Measurements from ENCODE around the gene GRM4. TPM values are rescaled to one million over a fixed set of nuclear protein-coding genes. Genes with fewer than 3 reads are reported as not detected.
"Not testable (repeated sequence)": the region's sequence is repeated elsewhere in the genome, so short reads cannot be mapped to it uniquely, and the experiment has no call there.

The GRM4 gene
- polyA plus RNA-seq, 12 donors, result 0.66 to 4.0 (median 1.4) TPM; not detected in 1

DNA sequence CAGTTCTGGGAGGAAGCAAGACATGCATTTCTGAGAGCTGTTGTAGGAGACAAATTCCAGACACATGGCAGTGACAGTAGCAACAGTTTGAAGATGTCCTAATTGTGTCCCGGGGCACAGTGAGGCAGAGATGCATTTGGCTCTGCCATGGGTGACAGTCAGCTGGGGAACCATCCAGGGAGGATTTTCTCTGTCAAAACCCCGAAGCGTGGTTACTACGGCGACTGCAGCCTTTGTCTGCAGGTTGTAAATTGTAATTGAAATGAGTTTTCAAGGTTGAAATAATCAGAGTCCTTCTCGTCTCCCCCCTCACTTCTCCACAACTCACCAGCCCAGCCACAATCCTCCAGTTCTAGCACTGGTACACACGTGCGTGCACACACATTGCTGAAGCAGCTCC is 100.1 kb downstream of the GRM4 start:
- no peak for DNase-seq

DNA sequence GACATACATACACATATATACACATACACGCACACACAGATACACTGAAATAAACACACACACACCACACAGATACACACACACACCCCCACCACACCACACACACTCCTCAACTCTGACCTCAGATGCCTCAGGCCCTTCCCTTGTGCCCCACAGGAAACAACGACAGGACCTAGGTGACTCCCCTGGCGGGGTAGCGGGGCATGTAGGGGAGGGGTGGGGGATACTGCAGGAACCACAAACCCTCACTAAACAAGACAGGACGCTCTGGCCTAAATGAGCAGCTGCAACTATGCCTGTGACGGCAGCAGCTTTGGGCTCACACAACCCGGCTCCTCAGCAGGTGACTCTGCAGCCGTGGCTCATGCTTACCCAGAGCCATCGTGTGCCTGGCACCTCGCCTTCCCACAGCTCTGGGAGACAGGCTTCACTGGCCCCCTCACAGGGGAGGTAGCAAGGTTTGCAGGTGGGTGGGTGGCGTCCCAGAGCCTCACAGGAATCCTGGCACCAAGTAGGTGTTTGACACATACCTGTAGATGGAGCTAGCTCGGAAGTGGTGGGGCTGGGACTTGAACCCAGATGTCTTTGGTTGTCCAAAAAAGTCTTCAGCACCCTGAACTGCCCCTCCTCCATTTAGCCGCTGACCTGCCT is 100.8 kb downstream of the GRM4 start:
- DNase-seq, result no peak

DNA sequence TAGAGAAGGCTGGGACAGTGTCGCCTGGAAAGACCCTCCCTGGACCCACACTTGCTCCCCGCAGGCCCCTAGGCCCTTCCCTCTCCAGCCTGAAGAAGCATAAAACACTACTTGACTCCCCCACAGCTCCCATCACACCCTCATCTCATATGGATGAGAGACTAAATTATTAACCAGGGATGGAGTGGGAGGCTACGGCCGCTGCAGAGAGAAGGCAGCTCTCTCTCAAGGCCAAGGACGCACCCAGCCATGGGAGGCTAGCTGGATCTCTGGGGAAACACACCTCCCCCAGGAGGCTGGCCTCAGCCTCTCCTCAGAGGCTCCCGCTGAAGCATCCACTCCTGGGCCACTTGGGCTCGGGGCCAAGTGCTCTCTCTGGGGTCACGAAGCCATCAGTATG is 102.5 kb downstream of the GRM4 start:
- DNase-seq, result no peak

DNA sequence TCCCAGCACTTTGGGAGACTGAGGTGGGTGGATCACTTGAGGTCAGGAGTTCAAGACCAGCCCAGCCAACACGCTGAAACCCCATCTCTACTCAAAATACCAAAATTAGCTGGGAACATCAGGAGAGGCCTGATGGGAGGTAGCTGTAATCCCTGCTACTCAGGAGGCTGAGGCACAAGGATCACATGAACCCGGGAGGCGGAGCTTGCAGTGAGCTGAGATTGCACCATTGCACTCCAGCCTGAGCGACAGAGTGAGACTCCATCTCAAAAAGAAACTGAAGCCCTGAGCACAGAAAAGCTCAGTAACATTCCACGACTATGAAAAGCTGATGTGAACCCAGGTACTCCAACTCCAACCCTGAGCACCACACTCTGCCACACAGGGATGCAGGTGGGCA is 103.9 kb downstream of the GRM4 start:
- DNase-seq, result not testable (repeated sequence)

DNA sequence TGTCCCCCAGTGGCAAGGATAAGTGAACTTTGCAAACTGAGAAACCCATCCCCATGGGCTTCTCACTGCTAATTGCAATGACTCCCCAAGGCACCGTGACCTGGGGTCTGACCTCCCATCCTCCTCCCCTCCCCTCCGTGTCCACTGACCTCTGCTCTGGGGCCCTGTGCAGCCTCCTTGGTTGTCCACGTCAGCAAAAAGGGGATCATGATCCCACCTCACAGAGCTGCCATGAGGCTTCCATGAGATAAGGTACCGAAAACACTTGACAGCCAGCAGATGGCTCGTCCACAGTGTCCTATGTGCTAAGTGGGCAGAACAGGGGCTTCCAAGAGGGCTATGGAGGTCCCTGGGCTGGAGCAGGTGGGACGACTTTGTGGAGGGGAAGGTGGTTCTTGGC is 104.5 kb downstream of the GRM4 start:
- no peak for DNase-seq

DNA sequence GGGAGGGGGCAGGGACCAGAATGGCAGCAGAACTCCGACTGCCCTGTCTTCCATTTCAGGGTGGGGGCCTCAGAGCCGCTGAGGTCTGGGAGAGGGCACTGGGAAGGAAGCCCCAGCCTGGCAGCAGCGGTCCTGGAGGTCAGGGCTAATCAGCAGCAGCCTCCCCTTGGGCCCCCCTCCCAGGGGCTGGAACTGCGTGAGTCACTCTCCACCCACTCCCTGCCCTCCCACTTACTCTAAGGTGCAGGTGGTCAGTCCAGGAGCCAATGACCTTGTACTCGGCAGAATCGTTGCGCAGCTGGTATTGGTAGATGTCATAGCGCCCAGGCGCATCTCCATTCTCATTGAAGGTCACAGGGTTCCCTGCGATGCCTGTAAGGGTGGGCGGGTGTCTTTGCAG is 105.9 kb downstream of the GRM4 start:
- DNase-seq, result no peak

DNA sequence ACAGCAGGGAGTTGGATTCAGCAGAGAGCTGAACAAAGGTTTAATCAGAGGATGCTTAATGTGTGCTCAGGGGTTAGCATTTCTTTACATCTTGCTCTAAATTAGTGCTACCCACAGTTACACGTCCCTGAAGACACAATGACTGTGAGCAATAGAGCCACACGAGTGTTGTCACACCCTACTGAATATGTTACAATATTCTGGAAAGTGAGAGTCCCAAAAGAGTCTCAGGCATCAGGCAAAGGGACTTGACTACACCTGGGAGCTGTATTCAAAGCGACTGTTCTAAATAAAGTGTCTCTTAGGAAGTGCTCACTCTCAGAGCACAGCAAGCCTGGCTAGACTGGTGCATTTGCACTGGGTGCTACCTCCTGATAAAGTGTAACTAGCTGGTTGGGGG is 108.7 kb downstream of the GRM4 start:
- DNase-seq, result no peak

DNA sequence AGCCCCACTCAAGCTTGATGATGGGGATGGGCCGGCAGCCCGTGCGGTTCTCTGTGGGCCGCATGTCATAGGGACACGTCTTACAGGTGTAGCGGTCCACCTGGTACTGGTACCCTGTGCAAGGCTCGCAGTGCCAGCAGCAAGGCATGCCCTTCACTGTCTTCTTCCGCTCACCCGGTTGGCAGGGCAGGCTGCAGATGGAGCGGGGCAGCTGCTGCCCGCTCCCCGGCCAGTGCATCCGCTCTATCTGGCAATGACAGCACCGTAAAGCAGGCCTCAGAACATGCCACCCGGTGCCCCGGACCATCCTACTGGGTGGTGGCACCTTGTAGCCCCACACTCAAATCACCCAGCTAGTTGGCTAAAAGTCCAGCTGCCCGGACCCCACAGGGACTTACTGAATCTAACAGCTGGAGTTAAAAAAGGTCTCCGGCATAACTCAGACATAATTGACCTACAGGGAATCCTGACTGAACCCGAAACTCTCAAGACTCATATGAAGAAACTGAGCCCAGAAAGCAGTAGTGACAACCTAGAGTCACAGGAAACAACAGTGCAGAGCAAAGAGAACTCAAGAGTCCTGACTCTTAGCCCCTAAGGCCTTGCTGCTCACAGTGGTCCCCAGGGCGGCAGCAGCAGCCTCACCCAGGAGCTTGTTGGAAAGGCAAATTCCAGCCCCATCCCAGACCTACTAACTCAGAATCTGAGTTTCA is 109.4 kb downstream of the GRM4 start:
- no peak for DNase-seq

DNA sequence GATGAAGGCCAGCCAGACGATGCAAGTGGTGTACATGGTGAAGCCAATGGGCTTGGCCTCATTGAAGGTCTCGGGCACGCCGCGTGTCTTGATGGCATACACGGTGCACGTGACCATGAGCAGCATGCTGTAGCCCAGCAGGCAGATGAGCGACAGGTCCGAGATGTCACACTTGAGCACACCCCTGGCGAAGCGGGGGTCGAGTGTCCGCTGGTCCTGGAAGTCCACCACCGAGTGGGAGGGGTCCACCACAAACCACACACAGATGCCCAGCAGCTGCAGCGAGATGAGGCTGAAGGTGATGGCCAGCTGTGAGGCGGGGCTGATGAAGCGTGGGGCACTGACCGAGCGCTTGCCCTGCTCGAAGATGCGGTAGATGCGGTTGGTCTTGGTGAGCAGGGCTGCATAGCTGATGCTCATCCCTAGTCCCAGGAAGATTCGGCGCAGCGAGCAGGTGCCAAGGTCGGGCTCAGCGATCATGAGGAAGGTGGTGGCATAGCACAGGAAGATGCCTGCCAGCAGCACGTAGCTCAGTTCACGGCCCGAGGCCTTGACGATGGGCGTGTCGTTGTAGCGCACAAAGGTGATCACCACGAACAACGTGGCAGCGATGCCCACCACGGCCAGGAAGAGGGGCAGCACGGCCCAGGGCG is 110.1 kb downstream of the GRM4 start:
- DNase-seq, result no peak

DNA sequence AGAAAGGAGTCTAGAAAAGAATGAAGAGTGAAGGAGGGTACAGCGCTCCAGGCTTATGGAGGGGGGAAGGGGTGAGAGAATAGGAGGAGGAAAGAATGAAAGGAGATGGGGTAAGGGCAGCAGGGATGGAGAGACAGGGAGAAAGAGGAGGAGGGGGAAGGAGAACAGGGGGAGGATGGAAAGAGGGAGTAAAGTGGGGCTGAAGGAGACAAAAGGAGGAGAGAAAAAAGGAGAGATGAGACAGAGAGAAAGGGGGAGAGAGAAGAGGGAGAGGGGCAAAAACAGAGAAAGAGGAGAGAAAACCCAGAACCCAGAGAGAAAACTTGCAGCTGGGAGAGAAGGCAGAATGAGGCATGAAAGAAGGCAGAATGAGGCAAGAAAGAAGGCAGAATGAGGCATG is 110.7 kb downstream of the GRM4 start:
- no peak for DNase-seq

DNA sequence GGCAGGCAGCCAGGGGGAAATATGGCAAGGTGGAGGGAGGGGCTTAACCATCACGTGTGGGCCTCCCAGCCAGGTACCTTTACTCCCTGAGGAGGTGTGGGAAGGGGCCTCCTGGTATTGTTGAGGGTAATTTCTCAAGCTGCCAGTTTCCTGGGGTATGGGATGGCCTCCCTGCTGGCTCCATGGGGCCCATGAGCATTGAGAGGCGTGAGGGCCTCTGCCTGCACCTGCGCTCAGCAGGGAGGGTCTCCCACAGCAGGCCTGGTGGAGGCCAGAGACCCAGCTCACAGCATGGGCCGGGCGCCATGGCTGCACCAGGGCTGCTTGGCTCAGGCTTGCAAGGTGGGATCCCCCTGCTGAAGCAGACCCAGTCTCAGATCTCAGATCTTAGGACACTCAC is 113.0 kb downstream of the GRM4 start:
- no peak for DNase-seq

DNA sequence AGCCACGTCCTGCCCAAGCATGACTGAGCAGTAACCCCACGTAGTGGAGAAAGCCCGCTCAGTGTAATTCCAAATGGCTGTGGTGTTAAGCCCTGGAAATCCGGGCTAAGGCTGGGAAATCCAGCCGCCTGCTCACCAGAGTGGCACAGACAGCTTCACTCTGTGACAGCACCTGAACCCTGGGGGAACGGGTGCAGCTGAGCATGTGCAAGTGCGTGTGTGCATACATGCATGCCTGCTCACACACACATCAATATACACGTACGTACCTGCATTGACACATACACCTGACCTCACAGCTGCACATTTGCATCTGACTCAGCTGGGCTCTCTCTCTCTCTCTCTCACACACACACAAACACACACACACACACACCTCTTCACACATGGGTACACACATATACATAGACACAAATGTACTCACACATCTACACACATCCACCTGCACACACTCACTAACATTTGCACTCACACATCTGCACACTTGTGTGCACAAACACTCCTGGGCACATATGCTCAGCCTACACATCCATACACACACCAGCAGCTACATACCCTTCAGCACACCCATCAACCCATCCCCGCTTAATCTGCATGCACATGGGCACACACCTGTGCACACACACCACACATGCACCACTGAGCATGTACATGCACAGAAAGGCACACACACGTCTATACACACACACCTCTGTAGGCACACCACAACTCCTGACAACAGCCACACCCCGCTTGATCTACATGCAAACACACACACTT is 114.1 kb downstream of the GRM4 start:
- DNase-seq, result no peak

DNA sequence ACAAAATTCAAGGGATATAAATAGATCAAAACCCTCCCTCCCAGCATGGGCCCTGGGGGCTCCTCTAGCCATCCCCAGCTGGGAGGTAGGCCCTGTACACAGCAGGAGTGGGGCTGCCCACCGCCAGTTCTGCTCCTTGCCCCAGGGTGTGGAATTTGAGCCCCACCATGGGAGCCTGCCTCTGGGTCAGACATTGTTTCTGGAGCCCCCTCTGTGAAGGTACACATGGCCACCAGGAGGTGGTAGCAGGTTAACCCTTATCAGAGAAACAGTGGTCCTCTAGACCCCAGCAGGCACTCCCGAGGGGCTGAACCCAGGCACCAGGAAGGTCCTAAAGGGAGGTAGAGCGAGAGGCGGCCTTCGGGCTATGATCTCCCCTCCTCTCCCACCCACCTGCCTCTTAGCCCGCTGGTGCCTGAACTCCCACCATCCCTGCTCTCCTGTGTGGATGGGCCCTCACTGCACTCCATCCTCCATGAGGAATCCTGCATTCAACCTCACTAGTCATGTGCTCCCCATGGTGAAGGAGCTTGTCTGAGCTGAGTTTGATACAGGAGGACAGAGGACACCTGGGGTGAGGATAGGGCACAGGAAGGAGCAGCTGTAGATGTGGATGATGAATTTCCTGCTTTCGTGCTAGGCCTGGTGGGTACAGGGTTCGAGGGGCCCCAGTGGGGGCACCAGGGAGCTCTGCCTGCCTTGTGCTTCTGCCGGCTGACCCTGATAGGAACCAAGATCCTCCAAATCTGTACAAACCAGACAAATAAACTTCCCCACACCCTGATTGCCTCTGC is 114.9 kb downstream of the GRM4 start:
- DNase-seq, result no peak

DNA sequence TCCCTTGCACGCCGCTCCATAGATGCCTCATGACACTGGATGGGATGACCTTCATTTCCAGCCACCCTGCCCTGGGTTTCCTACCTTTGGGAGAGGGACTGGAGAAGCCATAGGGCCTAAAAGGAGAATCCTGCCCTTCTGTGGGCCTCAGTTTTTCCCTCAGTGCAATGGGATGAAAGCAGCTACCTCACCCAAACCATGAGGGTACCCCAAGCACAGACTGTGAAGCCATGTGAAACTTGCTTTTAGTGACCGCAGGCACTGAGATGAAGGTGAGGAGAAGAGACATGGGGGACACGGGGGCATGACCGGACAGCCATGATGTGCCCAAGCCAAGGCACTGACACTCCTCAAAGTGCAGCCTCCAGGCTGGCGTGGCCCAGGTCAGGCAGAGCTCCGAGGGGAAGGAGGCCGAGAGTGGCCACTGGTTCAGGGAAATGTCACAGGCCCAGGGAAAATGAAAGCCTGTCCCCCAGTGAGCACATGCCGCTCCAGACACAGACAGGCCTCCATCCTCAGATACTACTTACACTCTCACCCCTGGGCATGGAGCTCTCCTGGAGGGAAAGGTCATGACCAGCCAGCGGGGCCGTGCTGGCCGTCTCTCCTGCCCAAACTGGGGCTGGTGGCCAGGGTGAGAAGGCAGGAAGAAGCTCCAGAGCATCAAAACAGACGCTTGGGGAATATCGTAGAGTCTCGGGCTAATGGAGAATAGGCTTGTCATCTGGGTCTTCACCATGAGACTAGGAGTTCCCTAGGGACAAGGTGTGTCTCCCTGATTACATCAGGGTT is 116.2 kb downstream of the GRM4 start:
- no peak for DNase-seq

DNA sequence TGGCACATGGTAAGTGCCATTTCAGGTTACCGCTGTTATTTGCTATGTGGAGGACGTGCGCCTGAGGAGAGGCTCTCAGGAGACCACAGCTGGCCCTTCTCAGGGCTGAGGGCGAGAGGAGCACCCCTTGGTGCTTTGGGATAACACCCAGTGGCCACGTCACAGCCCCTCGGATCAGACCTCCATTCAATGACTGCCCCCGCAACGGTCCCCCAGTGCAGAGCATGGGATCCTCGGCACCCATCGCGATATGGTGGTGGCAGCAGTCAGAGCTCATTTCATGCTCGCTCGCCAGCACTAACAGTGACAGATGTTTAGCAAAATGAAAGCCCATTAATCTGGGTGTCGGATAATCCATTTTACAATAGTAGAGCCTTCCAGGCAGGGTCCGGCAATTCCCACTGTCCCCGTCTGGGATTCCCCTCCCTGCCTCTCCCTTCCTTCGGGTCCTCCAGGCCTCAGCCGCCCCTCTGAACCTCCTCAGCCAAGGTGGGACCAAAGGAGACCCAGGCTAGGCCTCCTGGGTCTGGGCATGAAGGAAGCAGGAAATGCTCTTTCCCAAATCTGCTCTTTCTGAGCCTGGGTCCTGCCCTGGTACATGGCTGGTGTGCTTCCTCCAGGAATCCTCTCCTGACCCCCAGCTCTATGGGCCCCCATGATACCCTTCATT is 117.1 kb downstream of the GRM4 start:
- no peak for DNase-seq

DNA sequence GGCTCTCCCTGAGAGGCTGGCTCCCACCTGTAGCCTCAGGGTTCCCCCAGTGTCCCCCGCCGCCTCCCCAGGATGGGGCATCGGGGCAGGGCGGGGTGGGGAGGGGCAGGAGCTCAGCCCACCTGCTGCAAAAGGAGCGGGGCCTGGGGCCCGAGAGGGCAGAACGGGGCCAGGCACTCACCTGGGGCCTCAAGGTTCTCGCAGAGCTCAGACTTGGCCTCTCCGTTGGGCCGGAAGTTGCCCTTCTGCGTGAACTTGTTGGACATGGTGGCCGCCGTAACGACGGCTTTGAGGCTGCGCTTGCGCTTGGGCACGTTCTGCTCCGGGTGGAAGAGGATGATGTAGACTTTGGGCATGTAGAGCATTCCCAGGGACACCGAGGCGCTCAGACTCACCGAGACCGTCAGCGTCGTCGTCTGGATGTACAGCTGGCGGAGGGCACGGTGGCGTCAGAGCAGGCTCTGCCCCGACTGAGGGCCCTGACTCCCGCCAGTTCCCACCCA is 117.9 kb downstream of the GRM4 start:
- no peak for DNase-seq

DNA sequence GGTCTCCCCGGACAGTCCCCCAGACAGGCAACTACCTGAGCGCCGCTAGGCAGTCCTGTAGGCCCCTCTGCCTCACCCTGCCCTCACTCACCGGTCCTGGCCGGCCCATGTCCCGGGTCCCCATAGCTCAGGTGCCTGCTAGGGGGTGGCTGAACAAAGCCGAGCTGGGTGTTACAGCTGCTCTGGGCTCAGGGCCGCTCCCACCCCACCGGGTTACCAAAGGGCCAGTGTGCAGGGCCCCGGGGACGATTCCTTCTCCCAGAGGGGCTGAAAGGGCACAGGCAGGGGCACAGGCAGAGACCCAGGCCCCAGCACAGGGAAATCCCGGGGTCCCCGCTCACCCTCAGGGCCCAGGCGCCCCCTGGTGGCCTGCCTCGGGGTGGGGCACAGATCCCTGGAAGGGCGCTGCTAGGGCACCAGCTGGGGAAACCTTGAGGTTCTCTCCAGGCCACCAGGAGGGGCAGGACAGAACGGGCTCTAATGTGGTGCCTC is 118.4 kb downstream of the GRM4 start:
- DNase-seq, result peak; percentile 4

DNA sequence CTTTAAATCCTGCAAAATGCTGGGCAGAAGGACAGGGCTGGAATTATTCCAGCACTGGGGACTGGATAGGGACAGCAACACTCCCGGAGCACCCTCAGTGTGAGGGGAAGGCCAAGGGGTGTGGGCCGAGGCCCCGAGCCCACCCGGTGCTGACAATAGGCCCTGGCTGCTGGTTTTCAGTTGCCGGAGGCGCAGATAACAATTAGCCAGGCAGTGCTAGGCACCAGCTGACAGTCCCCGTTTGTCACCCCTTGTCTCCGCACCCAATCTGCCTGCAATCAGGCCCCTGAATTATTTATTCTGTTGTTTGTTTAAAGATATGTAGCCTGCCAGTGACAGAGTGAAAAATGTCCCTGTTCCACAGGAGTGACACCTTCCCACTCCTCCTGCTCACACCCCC is 120.0 kb downstream of the GRM4 start:
- no peak for DNase-seq

DNA sequence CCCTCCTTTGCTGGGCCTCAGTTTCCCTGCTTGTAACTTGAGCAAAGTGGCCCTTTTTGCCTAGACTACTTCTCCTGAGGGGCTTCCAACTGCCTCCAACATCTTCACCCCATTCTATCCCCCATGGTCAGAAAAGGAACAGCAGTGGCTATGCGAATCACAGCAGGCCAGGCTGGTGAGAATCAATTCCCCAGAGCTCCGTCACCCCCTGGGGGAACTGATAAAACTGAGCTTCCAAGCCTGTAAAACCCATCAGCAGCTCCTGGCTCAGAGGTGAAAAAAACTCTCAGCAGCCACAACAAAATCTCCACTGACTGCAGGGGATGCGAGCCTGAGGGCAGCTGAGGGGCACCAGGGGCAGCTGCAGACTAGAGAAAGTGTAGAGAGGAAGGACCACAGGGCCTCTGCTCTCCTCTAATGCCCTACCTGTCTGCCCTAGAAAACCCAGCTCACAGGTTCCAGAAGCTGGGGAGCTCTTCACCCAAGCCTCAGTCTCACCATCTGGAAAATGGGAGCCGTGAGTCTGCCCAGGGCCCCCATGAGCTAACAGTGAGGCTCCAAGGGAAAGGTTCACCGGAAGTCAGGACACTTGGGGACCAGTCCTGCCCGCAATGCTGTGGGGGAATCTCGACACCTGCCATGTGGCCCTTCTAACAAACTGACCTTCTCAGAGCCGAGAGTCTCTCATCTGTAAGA is 120.6 kb downstream of the GRM4 start:
- DNase-seq, result no peak
